Psoas muscle (tissue), 8 donors: ENCODE measurements around the gene ADAP1. TPM values are rescaled to one million over a fixed set of nuclear protein-coding genes. Genes with fewer than 3 reads are reported as not detected.
A peak's percentile ranks its signal among the peaks of the same experiment; 100 is the strongest.

Experiments
- ATAC-seq, 4 donors: fragments of 200-7000 bp; cut with Tn5 transposase; one replicate each; pipeline ENCODE4 v1.9.1; 2020; ENCODE audit warnings: moderate library complexity in 3 of 4, mild to moderate bottlenecking in 2 of 4
- DNase-seq, 2 donors: peaks; one replicate each; pipeline ENCODE4 v3.0.0-alpha.2; 2020
- H3K27ac ChIP-seq: fragments of 200-600 bp; one replicate; pipeline ENCODE4 v1.8.0; 2022
- H3K27me3 ChIP-seq, 3 donors: fragments of 200-600 bp in 1 of 3; one replicate each; pipeline versions ENCODE4 v1.6.1 to v1.8.0; 2013 to 2022; ENCODE audit warnings: low read length in 2 of 3, mild to moderate bottlenecking in 2 of 3, moderate library complexity in 1 of 3; ENCODE audit not compliant: insufficient read depth in 3 of 3
- H3K36me3 ChIP-seq, 2 donors: fragments of 200-600 bp in 1 of 2; one replicate each; pipeline versions ENCODE4 v1.6.1 to v1.8.0; 2013 to 2022; ENCODE audit warnings: low read depth in 1 of 2, mild to moderate bottlenecking in 1 of 2, moderate library complexity in 1 of 2; ENCODE audit not compliant: insufficient read depth in 1 of 2
- H3K4me1 ChIP-seq: fragments of 200-600 bp; one replicate; pipeline ENCODE4 v1.8.0; 2022
- H3K4me3 ChIP-seq: fragments of 200-600 bp; one replicate; pipeline ENCODE4 v1.8.0; 2022; ENCODE audit warnings: mild to moderate bottlenecking
- H3K9me3 ChIP-seq: fragments of 200-600 bp; one replicate; pipeline ENCODE4 v1.8.0; 2022
- CTCF ChIP-seq: fragments of 200-600 bp; IDR thresholded peaks from one replicate; pipeline ENCODE4 v1.8.0; 2022; ENCODE audit warnings: antibody characterized with exemption
- WGBS, 3 donors: extraction: QIAGEN DNeasy Blood & Tissue Kit; methylation state at CpG; one replicate each; pipeline versions ENCODE4 v1.1.6 to v1.1.7; 2013; 5-methylcytosine and 5-hydroxymethylcytosine counted together
- intact Hi-C, 2 donors: fragments of 100-400 bp; cut with DNase I; formaldehyde crosslinking; loops; one replicate each; pipeline versions ENCODE4 v1.11.0 to v1.14.2; 2022
- polyA plus RNA-seq, 3 donors: library from polyadenylated mRNA; stranded (reverse); fragments of 200-250 nt; gene quantifications; one replicate each; pipeline ENCODE4 v1.2.3, GENCODE V29; 2013
- total RNA-seq, 4 donors: library from RNA; stranded (reverse); fragmentation: NEBNext Ultra II Directional in 2 of 4; extraction: Animal tissue kit (Norgen Biotek cat#: 25700) in 2 of 4; gene quantifications; one replicate each; pipeline versions ENCODE4 v1.2.1 to v1.2.4, GENCODE V29; 2021 to 2023
- donor health status: healthy with polysubstance abuse.
- donor health status: DM: no; HTN: no; CAD: no; lungs with moderate emphysema.
- donor health status: Bipolar disorder and iron deficiency.
- donor health status: healthy.
- donor health status: DM: yes; HTN: yes; CAD: no.
- donor health status: DM: no; HTN: no; CAD: no.
- donor health status: DM: no; HTN: no; CAD: no.
- donor health status: DM: yes; HTN: yes; CAD: no.

The ADAP1 gene
- total and polyA plus RNA-seq, 7 donors, result 0.18 to 1.4 (median 0.88) TPM

GRCh38 chr7:876972-877311 is 77.5 kb downstream of the ADAP1 start:
- WGBS, 3 donors, result 0 to 1% (median 1%) methylated on average over 19 to 26 of the region's 26 CpGs
- no peaks in the 10 kb centered on the region for H3K9me3 ChIP-seq
- ATAC-seq (peak in 3 of 4 donors; percentile 5 to 12 (median 6)), DNase-seq (peak in 1 of 2 donors; percentile 81)
- H3K4me1 ChIP-seq, result peaks cover 43% of the 10 kb centered on the region
- peak overlapping the region; percentile 89 for H3K27ac ChIP-seq
- no peaks in the 10 kb centered on the region for H3K27me3 ChIP-seq
- H3K4me3 ChIP-seq, result peak overlapping the region; percentile 80
- H3K36me3 ChIP-seq, result peaks cover 0 to 32% of the 10 kb centered on the region in 2 donors
- intact Hi-C loops, result loop anchor here (10.0 kb wide), 1 partner anchor 552 kb away; no protein-coding TSS in a partner anchor
- no peak for TF ChIP-seq CTCF

DNA sequence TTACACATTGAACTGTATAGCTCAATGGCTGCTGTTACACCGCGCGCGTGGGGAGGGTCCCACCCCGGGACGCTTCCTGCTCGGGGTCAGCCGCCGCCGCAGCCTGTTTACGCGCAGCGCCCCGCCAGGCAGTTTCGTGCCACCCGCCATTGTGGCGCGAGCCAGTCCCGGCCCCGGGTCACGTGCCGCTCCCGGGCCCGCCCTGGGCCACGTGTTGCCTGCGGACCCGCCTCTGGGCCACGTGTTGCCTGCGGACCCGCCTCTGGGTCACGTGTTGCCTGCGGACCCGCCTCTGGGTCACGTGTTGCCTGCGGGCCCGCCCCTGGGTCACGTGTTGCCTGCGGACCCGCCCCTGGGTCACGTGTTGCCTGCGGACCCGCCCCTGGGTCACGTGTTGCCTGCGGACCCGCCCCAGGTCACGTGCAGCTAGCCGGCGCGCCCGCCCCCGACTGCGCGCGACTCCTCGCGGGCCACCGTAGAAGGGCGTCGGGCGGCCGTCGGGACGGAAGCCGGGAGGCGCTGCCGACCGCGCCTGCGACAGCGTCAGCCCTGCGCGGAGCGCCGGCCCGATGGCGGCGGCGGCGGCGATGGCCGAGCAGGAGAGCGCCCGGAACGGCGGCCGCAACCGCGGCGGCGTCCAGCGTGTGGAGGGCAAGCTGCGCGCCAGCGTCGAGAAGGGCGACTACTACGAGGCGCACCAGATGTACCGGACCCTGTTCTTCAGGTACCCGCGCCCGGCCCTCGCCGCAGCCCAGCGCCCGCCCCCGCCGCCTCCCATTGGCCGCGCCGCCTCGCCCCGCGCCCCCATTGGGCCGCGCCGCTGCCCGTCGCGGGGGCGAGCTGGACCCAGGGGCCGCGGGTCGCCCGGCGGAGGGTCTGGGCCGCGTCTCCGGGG is 78.2 kb downstream of the ADAP1 start, which contains the start of gene GET4:
Gene GET4 (plus strand): TSS at position 478 of the 895 bp plus-strand sequence. CDS start 92 bp downstream, at position 570.
- peak; percentile 21 for TF ChIP-seq CTCF
- Histone ChIP-seq H3K4me3 (peak within 1 kb of the TSS; percentile 80), H3K27ac (peak within 1 kb of the TSS; percentile 89), H3K4me1 (peaks cover 42% of the 10 kb centered on the region), H3K27me3 (no peaks in the 10 kb centered on the region), H3K9me3 (no peaks in the 10 kb centered on the region), H3K36me3 (peaks cover 2 to 38% of the 10 kb centered on the region in 2 donors)
- 0% methylated on average over 63 to 129 of the region's 129 CpGs for WGBS, 3 donors
- intact Hi-C loops, result loop anchor here (10.0 kb wide), 1 partner anchor 552 kb away; no protein-coding TSS in a partner anchor
- peak; percentile 70 to 77 (median 76) for ATAC-seq
- peak; percentile 98 to 99 for DNase-seq

GRCh38 chr7:875476-876076 is 78.9 kb downstream of the ADAP1 start:
- Histone ChIP-seq H3K9me3 (no peaks in the 10 kb centered on the region), H3K4me3 (peak overlapping the region; percentile 57), H3K36me3 (peaks cover 2 to 46% of the 10 kb centered on the region in 2 donors), H3K27ac (peak overlapping the region; percentile 81), H3K4me1 (peaks cover 35% of the 10 kb centered on the region), H3K27me3 (no peaks in the 10 kb centered on the region)
- DNase-seq, result peak in 1 of 2 donors; percentile 68
- TF ChIP-seq CTCF, result no peak
- WGBS, 3 donors, result 63 to 72% (median 66%) methylated on average over 26 to 27 of the region's 27 CpGs
- intact Hi-C loops, result loop anchor here (2.0 to 10.0 kb wide), 2 partner anchors 89 to 551 kb away; no protein-coding TSS in a partner anchor
- no peak for ATAC-seq

- intact Hi-C loops, result loop anchor here (2.0 to 10.0 kb wide), 2 partner anchors 88 to 550 kb away; no protein-coding TSS in a partner anchor
- no peak for ATAC-seq
- Histone ChIP-seq H3K4me1 (peaks cover 33% of the 10 kb centered on the region), H3K27me3 (no peaks in the 10 kb centered on the region), H3K27ac (peak overlapping the region; percentile 81), H3K36me3 (peaks cover 2 to 51% of the 10 kb centered on the region in 2 donors), H3K9me3 (no peaks in the 10 kb centered on the region), H3K4me3 (no peak overlapping the region)
- DNase-seq, result no peak
- 46 to 64% (median 53%) methylated on average over 7 of the region's 7 CpGs for WGBS, 3 donors
- no peak for TF ChIP-seq CTCF
Observed at GRCh38 chr7:875051-875450, 79.4 kb downstream of the ADAP1 start.
